Activated T-helper 9 cell treated with anti-CD3 and anti-CD28 coated beads, Interleukin-2, amount 50 U/mL, for 16 hours (primary cell): Measurements from ENCODE around the gene SPA17.

Experiments used
- DNase-seq: peaks from one replicate; pipeline ENCODE4 v3.0.0-alpha.2; 2020; ENCODE audit warnings: low read depth

SPA17 gene

DNA sequence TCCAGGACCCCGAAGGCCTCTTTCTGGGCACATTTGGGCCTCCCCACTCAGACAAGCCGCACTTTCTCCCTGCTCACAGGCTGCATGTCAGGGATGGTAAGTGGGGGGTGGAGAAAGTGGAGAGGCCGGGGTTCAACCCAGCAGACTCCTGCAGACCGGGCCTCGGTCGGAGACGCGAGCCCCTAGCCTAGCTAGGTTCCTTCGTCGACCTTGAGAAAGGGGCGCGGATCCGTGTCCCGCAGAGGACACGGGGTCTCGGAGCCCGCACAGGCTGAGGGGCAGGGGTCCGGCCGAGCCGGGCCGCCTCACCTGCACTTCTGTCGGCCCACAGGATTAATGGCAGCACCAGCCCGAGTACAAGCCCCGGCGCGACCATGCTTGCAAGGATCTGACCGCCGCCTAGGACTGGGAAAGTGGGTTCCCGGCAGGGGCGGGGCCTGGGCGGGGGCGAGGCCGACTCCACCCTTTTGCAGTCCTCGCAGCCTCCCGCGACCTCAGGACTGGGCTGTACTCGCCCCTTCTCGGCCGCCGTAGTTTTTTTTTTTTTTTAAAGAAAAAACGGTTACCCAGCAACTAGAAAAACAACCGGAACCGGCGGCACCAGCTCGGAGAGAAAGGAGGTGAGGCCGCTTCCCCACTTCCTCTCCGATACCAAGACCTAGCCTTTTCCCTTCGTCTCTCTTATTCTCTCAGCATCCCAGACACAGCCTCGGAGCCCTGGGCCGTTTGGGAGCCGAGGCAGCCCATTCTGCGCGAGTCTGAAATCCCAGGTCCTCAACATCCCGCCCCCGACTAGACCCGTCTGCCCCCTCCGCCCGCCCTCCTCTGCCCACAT is at the start of gene SPA17, which contains the start of gene SIAE:
TSS of gene SPA17 (plus strand) at position 572 of the 835 bp plus-strand sequence. CDS start 1,361 bp downstream, outside the sequence.
TSS of gene SIAE (minus strand) at position 407 of the 835 bp plus-strand sequence. CDS start at position 376, 31 bp downstream.
- peak; percentile 78 for DNase-seq

DNA sequence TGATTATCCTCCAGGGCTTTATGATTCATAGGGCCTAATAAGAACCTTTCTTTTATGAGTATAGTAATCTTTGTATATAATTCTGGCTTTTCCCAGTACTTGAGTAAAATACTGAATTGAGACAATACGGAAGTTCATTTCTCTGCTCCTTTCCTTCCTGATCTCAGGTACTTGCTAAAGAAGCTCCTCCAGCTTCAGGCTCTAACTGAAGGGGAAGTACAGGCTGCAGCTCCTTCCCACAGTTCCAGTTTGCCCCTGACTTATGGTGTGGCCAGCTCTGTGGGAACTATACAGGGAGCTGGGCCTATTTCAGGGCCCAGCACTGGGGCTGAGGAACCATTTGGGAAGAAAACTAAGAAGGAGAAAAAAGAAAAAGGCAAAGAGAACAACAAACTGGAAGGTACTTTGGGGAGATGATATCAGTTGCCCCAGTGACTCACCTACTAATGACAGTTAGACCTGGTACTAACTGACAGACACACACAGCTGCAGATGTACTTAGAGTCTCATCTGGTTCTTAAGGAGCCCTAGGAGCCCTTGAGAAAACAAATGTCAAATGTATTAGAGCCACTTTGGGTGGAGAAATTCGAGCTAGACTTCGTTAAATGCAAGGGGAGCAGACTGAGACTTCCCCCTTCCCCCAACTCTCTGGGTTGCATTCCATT is 48.1 kb upstream of the SPA17 start:
- no peak for DNase-seq

DNA sequence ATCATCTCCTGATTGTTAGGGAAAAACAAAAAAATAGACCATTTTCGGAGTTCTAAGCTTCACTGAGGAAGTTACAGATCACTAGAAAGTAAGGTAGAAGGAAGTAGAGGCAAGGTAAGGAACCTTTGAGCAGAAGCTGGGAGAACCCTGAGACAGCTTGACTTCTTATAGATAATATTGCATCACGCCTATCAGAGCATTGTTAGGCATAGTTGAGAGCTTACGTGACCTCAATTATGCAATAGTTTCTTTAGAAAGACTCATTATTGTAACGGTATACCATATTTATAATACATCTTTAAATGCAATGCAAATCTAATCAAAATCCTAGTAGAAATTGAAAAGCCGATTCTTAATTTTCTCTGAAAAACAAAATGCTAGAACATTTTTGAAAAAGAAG is 46.2 kb upstream of the SPA17 start:
- no peak for DNase-seq

DNA sequence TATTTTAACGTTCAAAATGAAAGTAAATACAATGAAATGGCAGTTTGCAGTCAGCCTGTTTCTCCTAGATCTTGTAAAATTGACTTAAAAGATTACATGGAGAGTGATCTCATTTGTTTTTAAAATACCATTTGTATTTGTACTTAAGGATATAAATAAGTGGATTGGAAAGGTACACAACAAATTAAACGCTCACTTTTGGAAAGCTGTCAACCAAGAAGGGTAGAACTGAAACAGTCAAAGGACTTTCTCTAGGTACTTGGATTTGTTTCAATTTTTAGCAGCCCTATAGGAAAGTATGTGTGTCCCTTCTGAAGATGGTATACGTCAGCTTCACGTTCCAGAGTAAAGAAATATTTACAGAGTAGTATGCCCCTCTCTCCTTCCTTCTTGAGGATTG is 43.7 kb upstream of the SPA17 start:
- DNase-seq: no peak

DNA sequence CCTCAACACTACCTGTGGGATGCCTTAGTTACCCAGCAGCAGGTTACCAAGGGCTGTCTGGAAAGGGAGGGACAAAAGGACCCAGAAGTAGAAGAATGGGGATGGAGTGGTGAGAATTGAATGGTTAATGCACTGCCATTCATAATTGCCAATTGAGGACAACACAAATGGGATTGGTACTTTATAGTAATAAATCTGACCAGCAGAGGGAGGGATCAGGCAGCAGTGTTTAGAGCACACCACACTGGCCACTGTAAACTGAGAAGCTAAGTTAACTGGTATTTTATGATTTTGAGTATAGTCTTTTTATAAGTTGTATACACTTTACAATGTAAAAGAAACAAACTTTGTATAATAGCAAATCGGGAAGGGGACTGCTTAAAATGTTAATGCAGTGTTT is 40.3 kb upstream of the SPA17 start:
- DNase-seq: no peak

DNA sequence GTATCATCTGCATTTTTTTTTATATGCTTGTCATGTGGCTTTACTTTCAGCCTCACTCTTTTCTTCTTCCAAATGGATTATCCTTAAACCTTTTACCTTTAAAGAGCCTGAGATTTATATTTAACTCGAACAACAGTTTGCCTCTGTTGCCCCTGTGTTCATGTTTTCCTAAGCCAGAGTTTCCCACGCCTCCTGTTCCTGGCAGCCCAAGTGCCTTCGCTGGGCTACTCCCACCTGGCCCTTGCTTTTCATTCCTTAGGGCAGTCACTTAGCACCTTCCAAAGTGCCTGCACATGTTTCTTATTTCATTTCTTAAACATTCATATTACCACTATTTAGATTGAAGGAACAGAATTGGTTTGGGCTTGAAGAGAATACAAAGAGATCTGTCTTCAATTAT is 37.8 kb upstream of the SPA17 start:
- DNase-seq: no peak

DNA sequence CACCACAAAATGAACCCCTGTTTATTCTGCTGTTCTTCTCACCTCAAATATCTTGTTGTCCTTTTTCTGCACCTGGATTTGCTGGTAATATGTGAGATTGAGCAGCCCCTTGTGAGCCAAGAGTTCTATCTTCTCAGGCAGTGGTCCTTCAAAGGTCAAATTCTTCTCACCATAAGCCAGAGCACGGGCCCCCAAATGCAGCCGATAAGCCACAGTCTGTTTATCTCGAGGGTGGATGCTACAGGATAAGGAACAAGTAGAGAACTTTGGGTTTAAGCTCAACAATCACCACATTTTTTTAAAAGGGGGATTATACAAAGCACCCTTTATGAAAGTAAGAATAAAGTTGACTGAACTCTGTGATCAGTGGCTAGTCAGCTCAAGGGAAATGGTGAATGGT is 35.2 kb upstream of the SPA17 start:
- DNase-seq: no peak

DNA sequence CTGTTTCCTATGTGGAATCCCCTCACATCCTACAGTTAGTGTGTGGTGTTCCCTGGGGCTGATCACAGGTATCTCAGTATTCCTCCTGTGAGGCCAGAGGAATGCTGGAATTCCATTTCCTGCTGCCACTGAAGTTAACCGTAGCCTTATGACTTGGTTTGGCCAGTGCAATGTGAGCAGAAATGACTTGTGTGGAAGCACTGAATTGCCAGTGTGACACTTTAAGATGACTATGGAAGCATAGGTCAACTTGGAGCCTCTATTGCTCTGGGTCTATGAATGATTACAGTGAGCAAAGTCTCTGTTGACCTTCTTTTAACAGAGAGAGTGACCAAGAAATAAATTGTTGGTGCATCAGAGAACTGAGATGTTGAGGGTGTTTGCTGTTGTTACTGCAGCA is 34.5 kb upstream of the SPA17 start:
- no peak for DNase-seq

DNA sequence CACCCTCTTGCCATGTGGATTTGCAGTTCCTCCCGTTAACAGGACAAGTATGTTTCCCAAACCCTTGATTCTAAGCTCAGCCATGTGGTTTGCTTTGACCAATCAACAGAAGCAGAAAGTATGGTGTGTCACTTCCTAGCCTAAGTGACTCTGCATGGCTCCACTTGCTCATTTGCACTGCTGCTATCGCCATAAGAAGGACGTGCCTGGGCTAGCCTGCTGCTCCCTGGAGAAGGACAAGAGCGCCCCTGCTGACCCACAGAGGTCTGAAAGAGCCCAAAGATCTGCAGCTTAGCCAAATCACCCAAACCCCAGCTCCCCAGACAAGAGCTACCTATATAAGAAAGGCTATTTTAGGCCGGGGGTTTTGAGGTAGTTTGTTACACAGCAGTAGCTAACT is 33.0 kb upstream of the SPA17 start:
- no peak for DNase-seq

DNA sequence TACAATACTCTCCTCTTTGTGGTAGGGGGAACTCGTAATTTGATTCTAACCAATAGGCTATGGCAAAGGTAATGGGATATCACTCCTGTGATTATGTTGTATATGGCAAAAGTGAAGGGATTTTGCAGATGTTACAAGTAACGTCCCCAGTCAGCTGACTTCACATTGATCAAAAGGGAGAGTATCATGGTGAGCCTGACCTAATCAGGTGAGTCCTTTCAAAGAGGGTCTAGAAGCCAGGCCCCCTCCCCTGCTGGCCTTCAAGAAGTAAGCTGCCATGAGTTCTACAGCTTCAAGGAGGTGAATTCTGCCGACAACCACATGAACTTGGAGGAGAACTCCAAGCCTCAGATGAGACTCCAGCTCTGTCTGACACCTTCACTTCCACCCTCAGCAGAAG is 31.1 kb upstream of the SPA17 start:
- DNase-seq: no peak

DNA sequence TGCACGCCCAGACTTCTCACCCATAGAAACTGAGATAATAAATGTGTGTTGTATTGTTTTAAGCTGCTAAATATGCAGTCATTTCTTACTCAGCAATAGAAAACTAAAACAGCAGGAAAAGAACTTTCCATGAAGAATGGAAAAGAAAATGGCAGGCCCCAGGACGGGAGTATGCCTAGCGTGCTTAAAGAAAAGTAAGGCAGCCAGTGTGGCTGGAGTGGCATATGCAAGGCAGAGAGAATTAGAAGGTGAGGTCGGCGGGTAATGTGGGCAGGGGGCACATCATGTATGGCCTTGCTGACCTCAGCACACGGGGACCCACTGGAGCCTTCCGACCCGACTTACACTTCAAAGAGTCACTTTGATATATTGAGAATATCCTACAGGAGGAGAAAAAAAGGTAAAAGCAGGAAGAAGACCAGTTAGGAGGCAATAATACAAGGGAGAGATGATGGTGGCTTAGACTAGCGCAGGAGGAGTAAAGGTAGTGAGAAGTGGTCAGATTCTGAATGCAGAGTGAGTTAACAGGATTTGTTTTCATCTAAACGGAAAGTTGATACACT is 30.6 kb upstream of the SPA17 start:
- DNase-seq: no peak

DNA sequence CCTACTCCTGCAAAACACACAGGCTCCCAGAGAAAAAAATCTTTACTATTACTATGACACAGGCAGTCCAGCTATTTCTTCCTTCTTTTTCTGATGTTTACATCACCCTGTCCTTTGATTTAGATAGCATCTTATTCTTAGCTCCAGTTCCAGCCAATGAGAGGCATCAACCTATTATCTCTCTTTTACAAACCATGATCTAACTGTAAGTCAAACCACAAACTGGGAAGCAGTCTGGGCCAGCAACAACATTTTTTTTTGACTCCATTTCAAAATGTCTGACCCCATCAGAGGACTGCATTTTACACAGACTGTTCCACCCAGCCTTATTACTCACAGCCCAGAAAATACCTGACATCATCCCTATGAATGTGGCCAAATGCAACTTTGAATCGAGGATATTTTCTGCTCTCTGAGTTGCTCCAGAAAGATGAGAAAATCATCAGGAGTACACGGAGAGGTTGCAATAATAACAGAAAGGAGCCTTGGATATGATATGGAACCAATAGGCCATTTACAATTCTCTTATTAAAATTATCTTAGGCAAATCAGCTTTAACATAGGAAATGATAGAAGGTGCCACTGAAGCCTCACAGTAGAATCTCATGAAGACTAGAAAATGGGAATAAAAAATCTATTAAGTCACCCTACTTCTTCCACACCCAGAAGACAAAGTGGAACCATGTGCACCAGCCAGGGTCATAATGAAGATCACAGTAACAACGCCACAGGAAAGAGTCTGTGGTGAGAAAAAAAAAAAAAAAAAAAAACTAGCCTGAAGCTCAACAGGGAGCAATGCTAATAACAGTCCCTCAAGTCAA is 29.9 kb upstream of the SPA17 start:
- DNase-seq: no peak

DNA sequence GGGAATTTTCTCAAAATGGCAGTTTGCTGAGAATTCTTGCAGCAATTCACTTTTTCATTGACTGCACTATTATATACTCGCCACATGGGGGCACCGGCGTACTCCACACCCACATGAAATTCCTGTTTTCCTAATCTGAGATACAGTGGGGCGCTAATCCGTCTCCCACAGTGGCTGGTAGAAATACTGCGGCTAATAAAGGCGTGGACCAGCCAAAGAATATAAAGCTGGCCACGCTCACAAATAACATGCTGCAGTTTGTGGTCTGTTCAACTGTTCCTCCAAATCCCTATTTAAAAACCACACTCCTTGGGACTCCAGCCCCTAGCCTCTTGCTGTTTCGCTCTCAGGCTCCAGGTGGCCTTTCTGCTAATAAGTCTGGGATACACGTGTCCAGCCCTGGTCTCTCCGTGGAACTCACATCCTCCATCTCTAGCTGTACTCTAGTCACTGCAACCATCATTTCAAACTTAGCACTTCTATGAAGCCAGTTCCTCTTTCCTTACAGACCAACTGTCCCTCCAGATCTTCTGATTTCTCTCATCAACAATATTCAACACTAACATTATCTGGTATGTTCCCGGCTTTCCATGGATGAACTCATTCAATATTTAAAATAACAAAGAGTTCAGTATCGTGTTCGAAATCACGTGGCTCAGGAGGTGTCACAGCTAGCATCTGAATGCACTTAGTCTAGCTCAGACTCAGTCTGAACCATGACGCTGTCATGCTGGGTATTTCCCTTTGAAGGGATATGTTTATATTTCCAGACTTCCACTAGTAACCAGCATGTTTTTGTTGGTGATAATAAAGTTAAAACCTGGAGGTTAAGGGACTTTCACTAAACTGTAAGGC is 29.1 kb upstream of the SPA17 start:
- peak; percentile 6 for DNase-seq

DNA sequence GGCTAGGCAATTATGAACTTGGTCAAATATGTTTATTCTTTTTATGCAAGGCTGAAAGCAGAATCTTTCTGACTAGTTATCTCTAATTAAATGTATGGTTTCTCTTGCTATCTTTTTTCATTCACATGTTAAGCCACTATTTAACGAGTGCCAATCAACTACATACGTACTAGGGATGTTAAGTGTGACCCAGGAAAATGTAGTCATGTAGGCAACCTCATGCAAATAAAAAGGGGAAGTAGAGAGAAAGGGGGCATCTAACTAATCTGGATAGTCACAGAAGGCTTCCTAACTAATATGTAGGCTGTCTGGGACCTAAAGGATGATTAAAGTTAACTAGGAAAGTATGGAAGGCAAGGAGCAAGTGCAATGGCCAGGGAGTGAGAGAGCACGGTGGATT is 27.6 kb upstream of the SPA17 start:
- DNase-seq: no peak

DNA sequence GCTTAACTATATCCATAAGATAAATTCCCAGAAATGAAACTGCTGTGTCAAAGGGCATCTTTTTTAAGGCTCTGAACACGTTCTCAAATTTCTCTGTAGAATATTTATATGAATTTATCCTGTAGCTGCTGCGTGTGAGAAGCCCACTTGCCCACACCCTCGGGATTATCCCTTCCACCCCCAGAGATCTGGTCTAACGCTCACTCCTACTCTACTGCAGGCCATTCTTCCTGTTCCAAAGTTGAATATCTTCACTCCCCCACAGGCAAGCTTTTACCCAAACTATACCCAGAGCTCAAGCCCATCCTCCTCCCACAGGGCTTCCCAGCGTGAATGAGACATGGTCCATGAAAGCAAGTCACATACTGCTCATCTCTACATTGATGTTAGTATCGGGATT is 25.1 kb upstream of the SPA17 start:
- DNase-seq: no peak

DNA sequence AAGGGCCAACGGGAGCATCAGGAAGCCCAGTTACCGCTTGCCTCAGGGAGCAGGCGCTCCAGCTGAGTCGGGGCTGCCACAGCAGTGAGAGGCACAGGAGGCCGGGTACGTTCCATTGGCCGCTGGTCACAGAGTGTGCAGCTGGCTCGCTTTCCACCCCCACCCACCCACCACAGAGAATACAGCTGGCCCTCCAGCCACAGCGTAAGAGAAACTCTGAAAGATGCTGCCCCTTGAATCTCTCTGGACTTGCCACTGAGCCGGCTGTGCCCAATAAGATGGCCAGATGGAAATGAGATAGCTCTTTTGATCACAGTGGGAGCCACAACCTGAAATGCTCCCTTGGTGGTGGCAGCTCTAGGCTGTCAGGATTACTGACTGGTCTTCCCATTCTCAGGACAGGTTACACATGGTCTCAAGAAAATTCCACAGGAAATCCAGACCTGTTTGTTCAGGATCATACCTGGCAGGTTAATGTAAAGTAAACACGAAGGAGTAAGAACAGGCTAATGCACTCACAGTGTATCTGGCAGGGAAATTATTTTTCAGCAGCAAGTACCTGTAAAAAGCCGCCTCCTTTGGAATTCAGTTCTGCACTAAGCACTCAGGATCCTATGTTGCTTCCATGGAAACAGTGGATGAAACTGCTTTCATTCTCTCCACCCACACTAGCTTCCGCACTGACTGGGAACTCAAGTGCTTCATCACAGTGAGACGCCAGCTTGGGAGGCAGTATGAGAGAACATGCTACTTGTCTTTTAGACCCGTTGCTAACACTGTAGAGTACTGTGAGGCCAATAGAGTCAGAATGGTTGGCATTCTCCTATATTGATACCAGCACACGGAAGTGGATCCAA is 16.7 kb upstream of the SPA17 start:
- no peak for DNase-seq

DNA sequence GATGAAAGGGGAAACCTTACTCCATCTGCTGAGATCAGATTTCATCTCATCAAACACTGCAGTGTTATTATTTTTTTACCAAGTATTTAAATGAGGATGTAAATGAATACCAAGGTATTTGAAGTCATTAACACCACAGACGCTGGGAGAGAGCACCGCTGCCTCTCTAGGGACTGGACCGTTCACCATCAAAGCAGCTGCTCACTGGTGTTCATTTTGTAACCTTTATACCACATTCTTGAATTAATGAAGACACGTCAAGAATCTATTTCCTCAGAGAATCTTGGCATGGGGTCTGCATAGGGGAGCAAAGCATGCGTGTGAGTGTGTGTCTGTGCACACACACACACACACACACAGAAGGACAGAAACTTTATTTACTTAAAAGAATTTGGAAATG is 15.8 kb upstream of the SPA17 start:
- DNase-seq: no peak

DNA sequence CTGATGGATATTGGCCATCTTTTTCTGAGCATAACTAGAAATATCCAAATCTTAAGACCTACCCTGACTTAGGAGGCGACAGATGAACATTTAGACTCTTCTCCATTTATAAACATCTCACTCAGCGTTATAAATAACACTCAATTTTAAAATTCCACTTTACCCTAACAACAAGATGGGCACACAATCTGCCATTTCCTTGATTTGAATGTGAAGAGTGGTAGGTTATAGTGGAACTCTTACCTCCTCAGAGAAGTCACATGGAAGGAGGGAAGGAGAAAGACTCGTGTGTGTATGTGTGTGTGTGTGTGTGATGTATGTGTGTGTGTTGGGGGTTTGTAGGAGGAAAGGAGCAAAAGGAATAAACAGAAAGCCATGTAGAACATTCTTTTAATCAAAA is 15.2 kb upstream of the SPA17 start:
- DNase-seq: no peak

DNA sequence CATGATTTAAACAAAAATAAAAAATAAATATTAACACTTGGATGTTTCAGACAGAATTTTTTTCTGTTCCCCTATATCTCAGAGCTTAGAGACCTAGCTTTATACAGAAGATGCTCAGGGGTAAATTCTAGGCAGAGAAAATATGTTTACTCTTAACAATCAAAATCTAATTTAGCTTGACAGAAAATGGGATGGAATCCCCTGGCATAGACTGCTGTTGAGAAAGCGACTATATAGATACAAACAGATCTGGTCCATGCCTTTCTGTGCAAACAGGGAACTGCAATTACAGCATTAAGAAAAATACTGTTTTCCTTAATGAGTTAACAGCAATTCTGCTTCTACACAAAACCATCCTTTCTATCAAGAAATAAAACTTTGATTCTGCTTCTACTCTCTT is 14.7 kb upstream of the SPA17 start:
- DNase-seq: no peak

DNA sequence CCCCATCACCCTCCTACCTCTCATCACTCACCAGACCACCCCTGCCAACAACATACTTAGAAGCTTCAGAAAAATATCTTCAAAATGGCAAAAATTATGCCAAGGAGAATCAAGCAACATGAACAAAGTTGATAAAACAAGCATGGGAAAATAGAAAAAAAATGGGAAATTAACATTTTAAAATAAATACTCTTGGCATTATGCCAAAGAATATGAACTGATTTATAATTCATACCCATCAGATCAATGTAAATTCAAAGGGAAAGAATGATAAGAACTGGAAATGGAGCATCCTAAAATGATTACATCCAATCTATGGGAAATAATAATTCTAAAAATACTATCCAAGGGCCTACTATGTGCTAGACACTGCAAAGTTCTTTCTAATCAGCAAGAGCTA is 12.2 kb upstream of the SPA17 start:
- no peak for DNase-seq
